ENCODE data around the gene ZZZ3.
"Not testable (repeated sequence)": the region's sequence is repeated elsewhere in the genome, so short reads cannot be mapped to it uniquely, and the experiment has no call there.

The ZZZ3 gene

GRCh38 chr1:77668924-77669449, 13.5 kb downstream of the ZZZ3 start:
- Histone ChIP-seq H3K36me3 (ENCODE audit: insufficient read depth, low read length) (no peaks in the 10 kb centered on the region), H3K9ac (ENCODE audit: low read length) (no peak overlapping the region), H3K27ac (ENCODE audit: low read depth, low read length) (no peak overlapping the region), H3K27me3 (ENCODE audit: control insufficient read depth in 1 of 2, insufficient read depth in 2 of 2, low read length in 2 of 2) (no peaks in the 10 kb centered on the region), H3K4me3 (ENCODE audit: low read depth in 1 of 2, low read length in 2 of 2) (no peak overlapping the region), H3K4me1 (ENCODE audit: insufficient read depth, low read length) (peaks cover 20% of the 10 kb centered on the region), H3K9me3 (ENCODE audit: low read length) (no peaks in the 10 kb centered on the region)

GRCh38 chr1:77664939-77665516, 17.4 kb downstream of the ZZZ3 start:
- H3K4me1 ChIP-seq (ENCODE audit: insufficient read depth, low read length) = peaks cover 11% of the 10 kb centered on the region
- no peaks in the 10 kb centered on the region for H3K27me3 ChIP-seq (ENCODE audit: control insufficient read depth in 1 of 2, insufficient read depth in 2 of 2, low read length in 2 of 2)
- no peaks in the 10 kb centered on the region for H3K9me3 ChIP-seq (ENCODE audit: low read length)
- no peak overlapping the region for H3K27ac ChIP-seq (ENCODE audit: low read depth, low read length)
- no peaks in the 10 kb centered on the region for H3K36me3 ChIP-seq (ENCODE audit: insufficient read depth, low read length)
- H3K9ac ChIP-seq (ENCODE audit: low read length) = no peak overlapping the region
- H3K4me3 ChIP-seq (ENCODE audit: low read depth in 1 of 2, low read length in 2 of 2) = no peak overlapping the region

GRCh38 chr1:77661696-77662095, 20.8 kb downstream of the ZZZ3 start:
- Histone ChIP-seq H3K9me3 (ENCODE audit: low read length) (no peaks in the 10 kb centered on the region), H3K27ac (ENCODE audit: low read depth, low read length) (no peak overlapping the region), H3K4me3 (ENCODE audit: low read depth in 1 of 2, low read length in 2 of 2) (no peak overlapping the region), H3K9ac (ENCODE audit: low read length) (no peak overlapping the region), H3K27me3 (ENCODE audit: control insufficient read depth in 1 of 2, insufficient read depth in 2 of 2, low read length in 2 of 2) (no peaks in the 10 kb centered on the region), H3K4me1 (ENCODE audit: insufficient read depth, low read length) (peaks cover 6% of the 10 kb centered on the region), H3K36me3 (ENCODE audit: insufficient read depth, low read length) (no peaks in the 10 kb centered on the region)

GRCh38 chr1:77659879-77660593, 22.4 kb downstream of the ZZZ3 start:
- Histone ChIP-seq H3K4me3 (ENCODE audit: low read depth in 1 of 2, low read length in 2 of 2) (no peak overlapping the region), H3K9me3 (ENCODE audit: low read length) (no peaks in the 10 kb centered on the region), H3K27me3 (ENCODE audit: control insufficient read depth in 1 of 2, insufficient read depth in 2 of 2, low read length in 2 of 2) (no peaks in the 10 kb centered on the region), H3K4me1 (ENCODE audit: insufficient read depth, low read length) (peaks cover 5% of the 10 kb centered on the region), H3K9ac (ENCODE audit: low read length) (no peak overlapping the region), H3K27ac (ENCODE audit: low read depth, low read length) (no peak overlapping the region), H3K36me3 (ENCODE audit: insufficient read depth, low read length) (no peaks in the 10 kb centered on the region)

GRCh38 chr1:77658271-77658670, 24.2 kb downstream of the ZZZ3 start:
- peaks cover 5% of the 10 kb centered on the region for H3K4me1 ChIP-seq (ENCODE audit: insufficient read depth, low read length)
- no peaks in the 10 kb centered on the region for H3K36me3 ChIP-seq (ENCODE audit: insufficient read depth, low read length)
- no peak overlapping the region for H3K9ac ChIP-seq (ENCODE audit: low read length)
- no peak overlapping the region for H3K4me3 ChIP-seq (ENCODE audit: low read depth in 1 of 2, low read length in 2 of 2)
- H3K9me3 ChIP-seq (ENCODE audit: low read length) = no peaks in the 10 kb centered on the region
- H3K27me3 ChIP-seq (ENCODE audit: control insufficient read depth in 1 of 2, insufficient read depth in 2 of 2, low read length in 2 of 2) = no peaks in the 10 kb centered on the region
- H3K27ac ChIP-seq (ENCODE audit: low read depth, low read length) = no peak overlapping the region

GRCh38 chr1:77655431-77655974, 27.0 kb downstream of the ZZZ3 start:
- Histone ChIP-seq H3K4me3 (ENCODE audit: low read depth in 1 of 2, low read length in 2 of 2) (no peak overlapping the region), H3K9ac (ENCODE audit: low read length) (no peak overlapping the region), H3K36me3 (ENCODE audit: insufficient read depth, low read length) (no peaks in the 10 kb centered on the region), H3K27ac (ENCODE audit: low read depth, low read length) (no peak overlapping the region), H3K4me1 (ENCODE audit: insufficient read depth, low read length) (no peaks in the 10 kb centered on the region), H3K27me3 (ENCODE audit: control insufficient read depth in 1 of 2, insufficient read depth in 2 of 2, low read length in 2 of 2) (no peaks in the 10 kb centered on the region), H3K9me3 (ENCODE audit: low read length) (no peaks in the 10 kb centered on the region)

- Histone ChIP-seq H3K4me3 (ENCODE audit: low read depth in 1 of 2, low read length in 2 of 2) (no peak overlapping the region), H3K9me3 (ENCODE audit: low read length) (no peaks in the 10 kb centered on the region), H3K36me3 (ENCODE audit: insufficient read depth, low read length) (no peaks in the 10 kb centered on the region), H3K27me3 (ENCODE audit: control insufficient read depth in 1 of 2, insufficient read depth in 2 of 2, low read length in 2 of 2) (no peaks in the 10 kb centered on the region), H3K9ac (ENCODE audit: low read length) (no peak overlapping the region), H3K27ac (ENCODE audit: low read depth, low read length) (no peak overlapping the region), H3K4me1 (ENCODE audit: insufficient read depth, low read length) (no peaks in the 10 kb centered on the region)
These were observed 29.4 kb downstream of the ZZZ3 start for GRCh38 chr1:77652970-77653516.

GRCh38 chr1:77652268-77652667, 30.2 kb downstream of the ZZZ3 start:
- H3K9ac ChIP-seq (ENCODE audit: low read length) = no peak overlapping the region
- no peaks in the 10 kb centered on the region for H3K9me3 ChIP-seq (ENCODE audit: low read length)
- H3K4me3 ChIP-seq (ENCODE audit: low read depth in 1 of 2, low read length in 2 of 2) = no peak overlapping the region
- no peaks in the 10 kb centered on the region for H3K4me1 ChIP-seq (ENCODE audit: insufficient read depth, low read length)
- H3K27ac ChIP-seq (ENCODE audit: low read depth, low read length) = no peak overlapping the region
- no peaks in the 10 kb centered on the region for H3K27me3 ChIP-seq (ENCODE audit: control insufficient read depth in 1 of 2, insufficient read depth in 2 of 2, low read length in 2 of 2)
- H3K36me3 ChIP-seq (ENCODE audit: insufficient read depth, low read length) = no peaks in the 10 kb centered on the region

- no peaks in the 10 kb centered on the region for H3K9me3 ChIP-seq (ENCODE audit: low read length)
- no peaks in the 10 kb centered on the region for H3K4me1 ChIP-seq (ENCODE audit: insufficient read depth, low read length)
- no peak overlapping the region for H3K9ac ChIP-seq (ENCODE audit: low read length)
- no peaks in the 10 kb centered on the region for H3K27me3 ChIP-seq (ENCODE audit: control insufficient read depth in 1 of 2, insufficient read depth in 2 of 2, low read length in 2 of 2)
- H3K27ac ChIP-seq (ENCODE audit: low read depth, low read length) = no peak overlapping the region
- peaks cover 10% of the 10 kb centered on the region for H3K36me3 ChIP-seq (ENCODE audit: insufficient read depth, low read length)
- no peak overlapping the region for H3K4me3 ChIP-seq (ENCODE audit: low read depth in 1 of 2, low read length in 2 of 2)
These were observed 33.3 kb downstream of the ZZZ3 start for GRCh38 chr1:77649127-77649526.

GRCh38 chr1:77646224-77646623, 36.2 kb downstream of the ZZZ3 start:
- not testable (repeated sequence) for H3K27ac ChIP-seq (ENCODE audit: low read depth, low read length); H3K9me3 ChIP-seq (ENCODE audit: low read length); H3K27me3 ChIP-seq (ENCODE audit: control insufficient read depth in 1 of 2, insufficient read depth in 2 of 2, low read length in 2 of 2); H3K4me3 ChIP-seq (ENCODE audit: low read depth in 1 of 2, low read length in 2 of 2); H3K9ac ChIP-seq (ENCODE audit: low read length); H3K4me1 ChIP-seq (ENCODE audit: insufficient read depth, low read length)
- peaks cover 11% of the 10 kb centered on the region for H3K36me3 ChIP-seq (ENCODE audit: insufficient read depth, low read length)

- peaks cover 16% of the 10 kb centered on the region for H3K36me3 ChIP-seq (ENCODE audit: insufficient read depth, low read length)
- no peak overlapping the region for H3K9ac ChIP-seq (ENCODE audit: low read length)
- H3K27me3 ChIP-seq (ENCODE audit: control insufficient read depth in 1 of 2, insufficient read depth in 2 of 2, low read length in 2 of 2) = no peaks in the 10 kb centered on the region
- no peak overlapping the region for H3K27ac ChIP-seq (ENCODE audit: low read depth, low read length)
- no peaks in the 10 kb centered on the region for H3K9me3 ChIP-seq (ENCODE audit: low read length)
- no peaks in the 10 kb centered on the region for H3K4me1 ChIP-seq (ENCODE audit: insufficient read depth, low read length)
- no peak overlapping the region for H3K4me3 ChIP-seq (ENCODE audit: low read depth in 1 of 2, low read length in 2 of 2)
These were observed 39.0 kb downstream of the ZZZ3 start for GRCh38 chr1:77643456-77643855.

All from muscle layer of colon (tissue), 2 donors.